ENCODE results near the gene SRSF2.

The SRSF2 gene, protein sequence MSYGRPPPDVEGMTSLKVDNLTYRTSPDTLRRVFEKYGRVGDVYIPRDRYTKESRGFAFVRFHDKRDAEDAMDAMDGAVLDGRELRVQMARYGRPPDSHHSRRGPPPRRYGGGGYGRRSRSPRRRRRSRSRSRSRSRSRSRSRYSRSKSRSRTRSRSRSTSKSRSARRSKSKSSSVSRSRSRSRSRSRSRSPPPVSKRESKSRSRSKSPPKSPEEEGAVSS

DNA sequence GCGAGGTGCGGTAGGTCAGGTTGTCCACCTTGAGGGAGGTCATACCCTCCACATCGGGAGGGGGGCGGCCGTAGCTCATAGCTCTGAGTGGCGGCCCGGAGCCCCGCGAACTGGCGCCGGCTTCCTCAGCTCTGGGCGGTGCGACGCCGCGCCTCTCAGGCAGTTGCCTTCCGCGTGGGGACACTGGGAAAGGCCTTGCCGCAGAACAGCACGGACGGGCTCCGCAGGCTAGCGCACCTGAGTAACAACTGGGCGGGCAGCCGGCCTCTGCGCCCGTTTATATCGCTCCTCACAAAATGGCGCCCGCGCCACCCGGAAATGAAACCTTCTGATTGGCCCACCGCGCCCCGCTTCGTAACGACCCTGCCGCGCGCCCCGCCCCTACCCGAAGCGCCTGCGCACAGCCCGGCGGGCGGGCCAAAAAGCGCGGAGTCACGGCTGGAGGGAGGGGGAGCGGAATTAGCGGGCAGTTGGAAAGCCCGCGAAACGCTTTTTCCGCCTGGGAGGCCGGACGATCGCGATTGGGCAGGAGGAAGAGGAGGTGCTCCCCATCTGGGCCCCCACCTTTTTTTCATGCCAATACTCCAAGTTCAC, at the start of gene SRSF2:
TSS of gene SRSF2 (minus strand) at position 250 of the 594 bp plus-strand sequence. CDS start at position 79, 171 bp downstream.
- TF ChIP-seq ZNF274 (IDR thresholded peaks at IDR 0.05; ENCODE audit: low read depth, low read length) = no peak

DNA sequence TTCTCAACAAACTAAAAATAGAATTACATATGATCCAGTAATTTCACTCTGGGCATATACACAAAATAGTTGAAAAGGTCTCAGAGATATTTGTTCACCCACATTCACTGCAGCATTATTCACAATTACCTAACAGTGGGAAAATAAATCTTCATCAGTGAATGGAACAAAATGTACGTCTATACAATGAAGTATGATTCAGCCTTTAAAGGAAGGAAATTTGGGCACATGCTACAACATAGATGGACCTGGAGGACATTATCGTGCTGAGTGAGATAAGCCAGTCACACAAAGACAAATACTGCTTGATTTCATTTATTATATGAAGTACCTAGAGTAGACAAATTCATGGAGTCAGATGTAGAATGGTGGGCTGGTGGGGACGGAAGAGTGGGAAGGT, 47.8 kb upstream of the SRSF2 start:
- no peak for TF ChIP-seq ZNF274 (IDR thresholded peaks at IDR 0.05; ENCODE audit: low read depth, low read length)
- H3K4me3 ChIP-seq (ENCODE audit: low read length) = no peak overlapping the region

More for the DNA sequence above, at the start of gene SRSF2:
- H3K4me3 ChIP-seq (ENCODE audit: low read length) = peak within 1 kb of the TSS; percentile 99

DNA sequence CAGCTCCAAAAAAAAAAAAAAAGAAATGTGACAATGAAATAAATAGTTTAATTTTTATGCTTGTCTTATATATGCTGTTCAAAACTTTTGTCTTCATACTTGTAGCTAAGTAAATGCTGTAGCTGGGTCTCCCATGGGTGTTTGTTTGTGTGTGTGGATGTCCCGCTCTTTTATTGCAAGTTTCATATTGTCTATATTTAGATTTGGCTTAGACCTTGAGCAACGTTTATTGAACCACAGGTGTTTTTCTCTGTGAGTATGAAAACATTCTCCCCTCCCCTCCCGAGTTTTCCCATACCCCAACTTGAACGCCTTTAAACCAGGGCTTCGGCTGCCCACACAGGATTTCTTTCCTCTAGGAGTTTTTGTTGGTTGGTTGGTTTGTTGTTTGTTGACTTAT, 46.0 kb upstream of the SRSF2 start:
- TF ChIP-seq ZNF274 (IDR thresholded peaks at IDR 0.05; ENCODE audit: low read depth, low read length) = no peak

DNA sequence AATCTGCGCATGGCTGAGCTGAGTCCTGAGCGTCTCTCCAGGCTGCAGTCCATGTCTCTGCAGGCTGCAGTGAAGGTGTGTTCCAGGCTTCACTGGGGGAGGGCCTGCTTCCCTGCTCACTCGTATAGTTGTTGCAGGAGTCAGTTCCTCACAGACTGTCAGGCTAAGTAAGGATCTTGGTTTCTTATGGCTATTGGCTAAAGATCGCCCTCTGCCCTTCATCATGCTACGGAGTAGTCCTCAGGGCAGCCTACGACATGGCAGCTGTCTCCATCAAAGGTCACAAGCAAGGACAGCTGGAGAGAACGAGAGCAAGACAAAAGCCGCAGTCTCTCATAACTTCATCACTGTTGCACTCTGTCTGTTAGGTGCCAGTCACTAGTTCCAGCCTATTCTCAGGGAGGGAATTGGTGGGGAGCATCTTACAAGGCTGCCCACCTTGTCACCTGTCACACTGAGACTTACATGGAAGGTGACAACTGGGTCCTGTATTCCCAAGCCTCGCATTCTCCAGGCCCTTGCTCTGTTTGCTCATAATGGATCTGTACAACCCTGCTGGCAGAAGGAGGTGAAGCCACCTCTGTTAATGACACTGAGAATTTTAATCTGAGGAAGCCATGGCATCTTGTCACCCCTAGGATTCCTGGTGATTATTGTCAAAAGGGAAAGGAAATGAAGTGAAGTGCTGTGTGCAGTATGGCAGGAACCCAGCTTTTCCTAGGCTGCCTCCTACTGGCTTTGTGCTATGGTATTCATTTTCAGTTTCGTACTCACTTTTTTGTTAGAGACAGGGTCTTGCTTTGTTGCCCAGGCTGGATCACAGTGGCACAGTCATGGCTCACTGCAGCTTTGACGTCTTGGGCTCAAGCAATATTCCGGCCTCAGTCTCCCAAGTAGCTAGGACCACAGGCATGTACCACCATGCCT, 44.2 kb upstream of the SRSF2 start:
- TF ChIP-seq ZNF274 (IDR thresholded peaks at IDR 0.05; ENCODE audit: low read depth, low read length) = no peak
- no peak overlapping the region for H3K4me3 ChIP-seq (ENCODE audit: low read length)

More for the DNA sequence above, 46.0 kb upstream of the SRSF2 start:
- no peak overlapping the region for H3K4me3 ChIP-seq (ENCODE audit: low read length)

DNA sequence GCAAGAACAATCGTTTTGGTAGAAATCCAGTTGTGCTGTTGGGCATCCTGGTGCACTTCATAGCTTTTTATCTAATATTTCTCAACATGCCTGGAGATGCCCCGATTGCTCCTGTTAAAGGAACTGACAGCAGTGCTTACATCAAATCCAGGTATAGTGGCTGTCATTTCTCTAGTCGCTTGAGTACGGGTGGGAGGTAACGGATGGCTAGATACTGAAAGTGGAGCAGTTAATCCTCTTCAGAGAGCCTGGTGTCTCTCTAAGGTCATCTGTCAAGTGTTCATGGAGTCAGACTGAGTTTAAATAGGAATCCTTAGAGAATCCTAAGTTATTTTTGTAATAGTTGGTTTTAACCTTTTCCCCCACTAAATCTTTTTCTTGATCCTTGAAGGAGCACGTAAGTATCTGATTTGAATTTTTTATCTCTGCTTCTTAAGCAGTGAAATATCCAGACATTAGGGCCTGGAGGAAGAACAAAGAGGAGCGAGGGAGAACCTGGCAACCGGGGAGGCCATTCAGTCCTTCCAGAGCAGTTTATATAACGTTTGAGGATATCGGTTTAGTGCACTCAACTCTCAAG, 38.0 kb upstream of the SRSF2 start:
- H3K4me3 ChIP-seq (ENCODE audit: low read length) = no peak overlapping the region
- TF ChIP-seq ZNF274 (IDR thresholded peaks at IDR 0.05; ENCODE audit: low read depth, low read length) = no peak

DNA sequence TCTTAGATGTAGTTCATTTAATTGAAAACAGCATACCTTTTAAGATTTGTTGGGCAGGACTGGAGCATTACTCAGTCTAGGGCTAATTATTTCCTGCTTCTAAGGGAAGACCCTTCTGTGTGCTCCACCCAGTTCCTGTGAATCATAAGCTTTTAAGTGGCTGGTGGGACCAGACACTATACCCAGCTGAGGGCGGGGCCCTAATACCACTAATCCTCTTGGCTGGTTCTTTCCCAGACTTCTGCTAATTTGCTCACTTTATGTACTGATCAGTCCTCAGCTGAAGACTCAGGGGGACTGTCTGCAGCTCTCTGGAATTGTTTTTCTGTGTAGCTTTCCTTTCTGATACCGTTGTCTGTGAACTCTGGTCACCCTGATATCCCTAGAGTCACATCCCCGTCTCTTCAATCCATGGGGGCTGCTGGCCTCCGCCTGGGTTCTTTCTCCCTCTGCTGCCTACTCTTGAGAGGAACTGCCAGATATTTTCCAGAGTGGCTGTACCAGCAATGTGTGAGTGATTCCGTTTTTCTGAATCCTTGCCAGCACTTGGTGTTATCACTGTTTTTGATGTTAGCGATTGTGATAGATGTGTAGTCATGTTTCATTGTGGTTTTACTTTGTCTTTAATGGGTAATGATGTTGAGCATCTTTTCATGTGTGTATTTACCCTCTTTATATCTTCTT, 35.9 kb upstream of the SRSF2 start:
- no peak for TF ChIP-seq ZNF274 (IDR thresholded peaks at IDR 0.05; ENCODE audit: low read depth, low read length)
- no peak overlapping the region for H3K4me3 ChIP-seq (ENCODE audit: low read length)

DNA sequence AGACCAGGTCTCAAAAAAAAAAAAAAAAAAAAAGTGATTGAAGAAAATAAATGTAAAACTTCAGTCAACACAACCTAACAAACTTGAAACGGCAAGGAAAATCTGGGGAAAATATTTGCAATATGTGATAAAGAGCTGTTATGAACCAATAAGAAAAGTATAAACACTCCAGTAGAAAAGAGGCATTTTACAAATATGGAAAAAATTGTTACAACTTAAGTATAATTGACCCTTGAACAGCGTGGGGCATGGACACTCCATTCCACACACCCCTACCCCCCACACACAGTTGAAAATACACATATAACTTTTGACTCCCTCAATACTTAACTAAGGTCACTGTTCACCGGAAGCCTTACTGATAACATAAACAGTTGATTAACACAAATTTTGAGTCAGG, 21.4 kb upstream of the SRSF2 start:
- no peak overlapping the region for H3K4me3 ChIP-seq (ENCODE audit: low read length)
- no peak for TF ChIP-seq ZNF274 (IDR thresholded peaks at IDR 0.05; ENCODE audit: low read depth, low read length)

DNA sequence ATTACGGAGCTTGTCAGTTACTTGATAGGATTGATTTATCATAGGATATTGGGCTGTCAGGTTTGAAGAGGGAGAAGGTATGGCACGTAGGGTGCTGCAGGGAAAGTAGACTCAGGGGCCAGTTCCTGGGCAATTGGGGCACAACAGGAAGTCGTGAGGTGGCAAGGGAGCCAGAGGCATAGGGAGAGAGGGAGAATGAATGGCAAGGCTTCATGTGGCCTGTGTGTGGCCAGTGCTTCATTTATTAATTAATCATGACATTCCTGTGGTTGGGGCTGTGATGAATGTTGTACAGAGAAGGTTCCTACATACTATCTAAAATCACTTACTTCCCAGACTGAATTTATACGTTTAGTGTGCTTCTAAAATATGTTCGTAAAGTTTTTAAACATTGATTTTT, 20.1 kb upstream of the SRSF2 start:
- H3K4me3 ChIP-seq (ENCODE audit: low read length) = no peak overlapping the region
- TF ChIP-seq ZNF274 (IDR thresholded peaks at IDR 0.05; ENCODE audit: low read depth, low read length) = no peak

DNA sequence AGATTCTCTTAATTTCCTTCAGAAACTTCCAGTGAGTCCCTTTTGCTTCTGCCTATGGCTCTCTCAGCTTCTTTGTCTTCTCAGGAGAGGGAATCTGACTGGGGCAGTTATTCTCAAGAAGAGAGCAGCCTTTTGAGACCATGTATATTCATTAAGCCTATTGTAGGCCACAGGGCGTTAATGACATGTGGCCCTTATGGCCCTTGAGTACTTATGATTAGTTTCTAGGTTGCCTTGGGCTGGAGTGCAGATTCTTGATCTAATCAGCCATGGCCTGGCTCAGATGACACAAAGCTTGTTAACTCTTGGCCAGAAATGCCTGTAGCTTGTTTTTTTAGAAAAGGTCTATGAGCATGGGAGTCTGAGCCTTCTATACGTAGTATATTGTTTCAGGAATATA, 18.2 kb upstream of the SRSF2 start:
- no peak for TF ChIP-seq ZNF274 (IDR thresholded peaks at IDR 0.05; ENCODE audit: low read depth, low read length)
- H3K4me3 ChIP-seq (ENCODE audit: low read length) = no peak overlapping the region

DNA sequence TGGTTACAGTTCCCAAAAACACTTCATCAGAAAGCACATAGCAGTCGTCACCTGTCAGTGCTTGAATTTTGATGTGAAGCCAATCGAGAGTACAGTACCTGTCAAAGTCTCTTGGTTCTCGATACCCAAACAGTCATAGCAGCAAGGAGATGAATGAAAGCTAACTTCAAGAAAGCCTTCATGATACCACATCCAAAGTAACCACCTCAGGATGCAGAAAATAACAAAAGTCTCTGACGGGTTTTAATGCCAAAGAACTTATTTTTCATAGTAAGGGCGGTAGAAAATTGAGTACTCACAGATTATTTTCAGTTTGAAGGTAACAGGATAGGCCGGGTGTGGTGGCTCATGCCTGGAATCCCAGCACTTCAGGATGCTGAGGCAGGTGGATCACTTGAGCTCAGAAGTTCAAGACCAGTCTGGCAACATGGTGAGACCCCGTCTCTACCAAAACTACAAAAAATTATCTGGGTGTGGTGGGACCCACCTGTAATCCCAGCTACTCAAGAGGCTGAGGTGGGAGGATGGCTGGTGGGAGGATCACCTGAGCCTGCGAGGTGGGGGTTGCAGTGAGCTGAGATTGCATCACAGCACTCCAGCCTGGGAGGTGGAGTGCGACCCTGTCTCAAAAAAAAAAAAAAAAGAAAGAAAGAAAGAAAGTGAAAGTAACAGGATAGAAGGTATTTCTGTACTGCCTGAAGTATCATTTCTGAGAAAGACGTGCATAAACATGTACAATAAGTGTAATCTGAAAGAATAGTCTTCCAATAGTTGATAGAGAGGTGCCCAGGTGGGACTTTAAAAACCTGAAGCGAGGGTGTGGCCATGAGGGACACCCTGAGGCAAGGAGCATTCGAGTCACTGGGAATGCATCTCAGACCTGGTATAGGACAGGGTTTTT, 16.2 kb upstream of the SRSF2 start:
- H3K4me3 ChIP-seq (ENCODE audit: low read length) = no peak overlapping the region; the same call in 1 of the 2 replicates
- TF ChIP-seq ZNF274 (IDR thresholded peaks at IDR 0.05; ENCODE audit: low read depth, low read length) = no peak

DNA sequence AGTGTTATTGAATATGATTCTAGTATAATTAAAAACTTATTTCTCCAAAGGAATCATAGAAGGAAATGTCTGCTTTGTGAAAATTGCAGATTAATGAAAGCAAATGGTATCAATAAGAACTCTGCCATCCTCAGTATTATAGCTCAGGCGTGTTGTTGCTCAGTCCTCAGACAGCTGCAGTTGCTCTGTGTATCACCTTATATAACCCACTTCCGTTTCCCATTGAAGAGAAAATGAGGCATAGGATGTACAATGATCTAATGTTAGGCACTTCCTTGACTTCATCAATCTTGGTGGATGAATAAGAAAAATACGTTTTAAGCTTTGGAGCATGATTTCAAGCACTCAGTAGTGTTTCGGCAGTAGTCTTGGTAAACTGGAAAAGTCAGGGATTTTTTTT, 14.9 kb upstream of the SRSF2 start:
- no peak overlapping the region for H3K4me3 ChIP-seq (ENCODE audit: low read length)
- TF ChIP-seq ZNF274 (IDR thresholded peaks at IDR 0.05; ENCODE audit: low read depth, low read length) = no peak

DNA sequence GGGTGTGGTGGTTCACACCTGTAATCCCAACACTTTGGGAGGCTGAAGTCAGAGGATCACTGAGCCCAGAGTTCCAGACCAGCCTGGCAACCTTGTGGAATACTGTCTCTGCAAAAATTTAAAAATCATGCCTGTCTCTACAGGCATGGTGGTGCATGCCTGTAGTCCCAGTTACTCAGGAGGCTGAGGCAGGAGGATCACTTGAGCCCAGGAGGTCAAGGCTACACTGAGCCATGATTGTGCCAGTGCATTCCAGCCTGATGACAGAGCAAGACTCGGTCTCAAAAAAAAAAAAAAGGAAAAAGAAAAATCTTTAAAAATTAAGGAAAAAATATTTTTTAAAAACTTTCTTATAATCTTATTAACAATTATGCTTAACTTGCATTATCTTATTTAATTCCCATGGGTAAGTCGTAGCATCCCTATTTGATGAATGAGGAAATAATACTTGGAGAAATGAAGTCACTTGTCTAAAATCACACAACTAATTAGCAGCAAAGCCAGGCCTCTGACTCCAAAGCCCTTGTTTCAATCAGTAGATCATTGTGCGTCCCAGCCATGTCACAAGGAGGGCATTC, 14.4 kb upstream of the SRSF2 start:
- TF ChIP-seq ZNF274 (IDR thresholded peaks at IDR 0.05; ENCODE audit: low read depth, low read length) = no peak
- no peak overlapping the region for H3K4me3 ChIP-seq (ENCODE audit: low read length)

DNA sequence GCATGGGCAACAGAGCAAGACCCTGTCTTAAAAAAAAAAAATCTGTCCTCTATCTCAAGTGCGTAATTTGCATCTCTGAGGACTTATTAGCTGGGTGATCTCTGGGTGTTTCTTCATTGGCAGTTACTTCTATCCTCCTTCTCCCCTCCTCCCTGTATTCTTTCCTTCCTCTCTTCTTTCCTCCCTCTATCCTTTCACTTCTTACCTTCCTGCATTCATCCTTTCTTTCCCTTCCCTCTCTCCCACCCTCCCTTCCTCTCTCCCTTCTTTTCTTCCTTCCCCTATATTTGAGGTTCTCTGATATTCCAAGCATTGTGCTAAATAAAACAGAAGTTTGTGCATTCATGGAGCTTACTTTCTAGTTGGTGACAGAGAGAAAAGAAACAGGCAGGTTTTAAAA, 11.5 kb upstream of the SRSF2 start:
- no peak overlapping the region for H3K4me3 ChIP-seq (ENCODE audit: low read length)

More for the DNA sequence above, 11.5 kb upstream of the SRSF2 start:
- no peak for TF ChIP-seq ZNF274 (IDR thresholded peaks at IDR 0.05; ENCODE audit: low read depth, low read length)
